Activated B cell treated with CpG ODN at 0.5 μM for 24 hours (primary cell): ENCODE measurements around the gene SDF4. TPM values are rescaled to one million over a fixed set of nuclear protein-coding genes. Genes with fewer than 3 reads are reported as not detected.

Source experiments
- ATAC-seq: fragments of 200-7000 bp; cut with Tn5 transposase; one replicate; pipeline ENCODE4 v1.10.0; 2021; ENCODE audit warnings: low read depth, mild to moderate bottlenecking, moderate library complexity
- CTCF ChIA-PET: fragments of 350-600 bp; sonication (Branson Sonifier 250); formaldehyde crosslinking; loops from one replicate; lab custom pipeline; 2021; ENCODE audit warnings: antibody characterized with exemption; lab: Charles Lee
- POLR2A ChIA-PET: fragments of 350-600 bp; sonication (Branson Sonifier 250); formaldehyde crosslinking; loops from one replicate; lab custom pipeline; 2021; ENCODE audit warnings: antibody characterized with exemption; lab: Charles Lee
- DNase-seq: peaks from one replicate; pipeline ENCODE4 v3.0.0; 2022
- H3K27ac Mint-ChIP-seq: one replicate; pipeline ENCODE4 v1.8.0; 2020; ENCODE audit warnings: mixed read lengths
- H3K27me3 Mint-ChIP-seq: one replicate; pipeline ENCODE4 v1.8.0; 2021; ENCODE audit warnings: mixed read lengths
- H3K36me3 Mint-ChIP-seq: one replicate; pipeline ENCODE4 v1.8.0; 2021; ENCODE audit warnings: low read depth, mixed read lengths
- H3K4me1 Mint-ChIP-seq: one replicate; pipeline ENCODE4 v1.8.0; 2021; ENCODE audit warnings: mixed read lengths
- H3K4me3 Mint-ChIP-seq: one replicate; pipeline ENCODE4 v1.8.0; 2020; ENCODE audit warnings: mild to moderate bottlenecking, mixed read lengths
- H3K9me3 Mint-ChIP-seq: one replicate; pipeline ENCODE4 v1.8.0; 2020; ENCODE audit warnings: mixed read lengths
- intact Hi-C: fragments of 100-400 bp; cut with micrococcal nuclease; formaldehyde crosslinking; loops from one replicate; pipeline ENCODE4 v1.15.1; 2024
- total RNA-seq: library from RNA; stranded (reverse); gene quantifications from 2 replicates; pipeline ENCODE4 v1.2.3, GENCODE V29; 2022
- TF ChIP-seq, protein P1 (sequence below): fragments of 200-600 bp; IDR thresholded peaks from one replicate; pipeline ENCODE4 v1.8.0; 2022; ENCODE audit warnings: antibody characterized with exemption, mild to moderate bottlenecking

The SDF4 gene
- total RNA-seq, 1 donor from 2014 or later = 97.9 TPM

DNA sequence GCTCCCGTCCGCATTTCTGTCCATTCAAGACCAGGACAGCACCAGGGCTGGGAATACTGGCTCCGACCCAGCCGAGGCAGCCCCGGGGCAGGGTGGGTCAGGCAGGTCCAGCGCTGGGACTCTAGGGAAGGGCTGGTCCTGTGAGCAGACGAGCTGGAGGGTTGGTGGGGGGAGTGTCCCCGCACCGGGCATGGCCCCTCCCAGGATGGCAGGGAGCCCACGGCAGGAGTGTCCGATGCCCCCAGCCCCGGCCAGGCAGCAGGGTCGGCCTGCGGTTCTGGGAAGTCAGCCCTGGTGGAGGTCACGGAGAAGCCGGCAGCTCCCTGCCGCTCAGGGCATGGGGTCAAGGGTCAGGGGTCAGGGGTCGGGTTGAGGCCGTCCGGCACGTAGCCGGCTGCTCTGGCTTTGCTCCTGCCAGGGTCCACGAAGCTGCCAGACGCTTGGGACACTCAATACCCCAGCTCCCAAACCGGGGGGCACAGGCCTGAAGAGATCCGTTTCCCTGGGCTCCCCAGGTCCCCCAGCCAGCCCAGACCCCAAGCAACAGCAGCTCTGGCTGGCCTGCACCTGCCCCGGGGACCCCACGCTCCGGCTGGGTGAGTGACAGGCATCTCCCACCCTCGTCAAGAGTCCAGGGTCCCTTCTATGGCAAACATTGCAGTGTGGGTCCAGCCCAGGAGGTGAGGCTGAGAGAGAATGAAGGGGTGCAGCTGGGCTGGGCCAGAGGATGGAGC lies 8.0 kb upstream of the SDF4 start:
- CTCF ChIA-PET = no interaction called here
- no peak for DNase-seq
- intact Hi-C loops = no loop called here
- POLR2A ChIA-PET = interaction anchor here (1.1 to 1.7 kb wide), 2 partner anchors 27 to 176 kb away, joined by 3 to 4 read pairs; no protein-coding TSS in a partner anchor
- no peak overlapping the region for H3K27ac Mint-ChIP-seq
- peaks cover 14% of the 10 kb centered on the region for H3K4me1 Mint-ChIP-seq
- no peak overlapping the region for H3K4me3 Mint-ChIP-seq
- H3K9me3 Mint-ChIP-seq = no peaks in the 10 kb centered on the region
- ATAC-seq = no peak
- peaks cover 4% of the 10 kb centered on the region for H3K36me3 Mint-ChIP-seq
- H3K27me3 Mint-ChIP-seq = no peaks in the 10 kb centered on the region
- TF ChIP-seq, protein P1, sequence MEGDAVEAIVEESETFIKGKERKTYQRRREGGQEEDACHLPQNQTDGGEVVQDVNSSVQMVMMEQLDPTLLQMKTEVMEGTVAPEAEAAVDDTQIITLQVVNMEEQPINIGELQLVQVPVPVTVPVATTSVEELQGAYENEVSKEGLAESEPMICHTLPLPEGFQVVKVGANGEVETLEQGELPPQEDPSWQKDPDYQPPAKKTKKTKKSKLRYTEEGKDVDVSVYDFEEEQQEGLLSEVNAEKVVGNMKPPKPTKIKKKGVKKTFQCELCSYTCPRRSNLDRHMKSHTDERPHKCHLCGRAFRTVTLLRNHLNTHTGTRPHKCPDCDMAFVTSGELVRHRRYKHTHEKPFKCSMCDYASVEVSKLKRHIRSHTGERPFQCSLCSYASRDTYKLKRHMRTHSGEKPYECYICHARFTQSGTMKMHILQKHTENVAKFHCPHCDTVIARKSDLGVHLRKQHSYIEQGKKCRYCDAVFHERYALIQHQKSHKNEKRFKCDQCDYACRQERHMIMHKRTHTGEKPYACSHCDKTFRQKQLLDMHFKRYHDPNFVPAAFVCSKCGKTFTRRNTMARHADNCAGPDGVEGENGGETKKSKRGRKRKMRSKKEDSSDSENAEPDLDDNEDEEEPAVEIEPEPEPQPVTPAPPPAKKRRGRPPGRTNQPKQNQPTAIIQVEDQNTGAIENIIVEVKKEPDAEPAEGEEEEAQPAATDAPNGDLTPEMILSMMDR = no peak

DNA sequence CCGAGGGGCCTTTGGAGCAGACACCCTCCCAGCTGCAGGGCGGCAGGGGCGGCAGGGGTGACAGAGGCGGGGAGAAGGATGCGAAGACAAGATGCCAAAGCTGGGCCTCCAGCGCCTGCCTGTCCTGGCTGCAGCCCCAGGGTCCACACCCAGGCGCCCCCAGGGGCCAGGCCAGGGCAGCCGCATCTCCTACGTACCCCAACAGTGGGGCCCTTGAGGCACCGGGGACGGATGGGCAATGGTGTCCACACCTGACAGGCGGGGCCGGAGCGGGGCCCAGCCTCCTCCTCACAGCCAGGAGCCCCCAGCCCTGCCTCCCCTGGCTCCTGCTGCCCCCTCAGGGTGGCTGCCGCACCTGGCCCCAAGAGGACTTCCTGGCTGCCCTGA lies 7.4 kb upstream of the SDF4 start:
- H3K27ac Mint-ChIP-seq = no peak overlapping the region
- no peak for ATAC-seq
- intact Hi-C loops = no loop called here
- H3K27me3 Mint-ChIP-seq = no peaks in the 10 kb centered on the region
- ChIA-PET POLR2A (interaction anchor here (0.6 to 1.7 kb wide), 3 partner anchors 26 to 175 kb away, joined by 3 to 4 read pairs (median 4); no protein-coding TSS in a partner anchor), CTCF (no interaction called here)
- peaks cover 19% of the 10 kb centered on the region for H3K4me1 Mint-ChIP-seq
- TF ChIP-seq, protein P1 = no peak
- no peak overlapping the region for H3K4me3 Mint-ChIP-seq
- H3K36me3 Mint-ChIP-seq = peaks cover 9% of the 10 kb centered on the region
- DNase-seq = no peak
- H3K9me3 Mint-ChIP-seq = no peaks in the 10 kb centered on the region

DNA sequence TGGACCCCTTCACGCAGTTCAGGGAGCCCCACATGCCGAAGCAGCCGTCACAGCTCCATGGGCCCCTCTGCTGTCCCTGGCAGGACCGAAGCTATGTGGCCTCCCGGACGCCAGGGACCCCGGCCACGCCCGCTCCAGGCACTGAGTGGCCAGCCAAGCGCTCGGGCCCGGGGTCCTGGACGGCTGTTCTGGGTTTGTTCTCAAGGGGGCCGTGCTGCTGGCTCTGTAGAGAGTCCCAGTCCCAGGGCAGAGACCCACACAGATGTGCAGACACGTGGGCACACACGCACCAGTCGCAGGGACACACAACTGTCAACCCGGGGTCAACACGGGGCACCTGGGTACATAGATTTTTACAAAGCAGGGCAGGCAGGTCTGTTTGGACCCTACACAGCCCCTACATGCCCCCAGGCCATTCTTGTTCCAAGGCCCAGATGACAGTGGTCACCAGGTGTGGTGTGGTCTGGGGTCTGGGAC lies 6.9 kb upstream of the SDF4 start:
- Mint-ChIP-seq H3K4me3 (no peak overlapping the region), H3K4me1 (peaks cover 24% of the 10 kb centered on the region), H3K9me3 (no peaks in the 10 kb centered on the region), H3K27ac (no peak overlapping the region), H3K27me3 (no peaks in the 10 kb centered on the region), H3K36me3 (peaks cover 14% of the 10 kb centered on the region)
- ChIA-PET POLR2A (interaction anchor here (0.6 to 1.7 kb wide), 5 partner anchors 26 to 175 kb away, joined by 3 to 6 read pairs (median 4); no protein-coding TSS in a partner anchor), CTCF (interaction anchor here (2.1 kb wide), 1 partner anchor 116 kb away, joined by 12 read pairs; no protein-coding TSS in a partner anchor)
- TF ChIP-seq, protein P1 = no peak
- no peak for ATAC-seq
- intact Hi-C loops = no loop called here
- DNase-seq = no peak

DNA sequence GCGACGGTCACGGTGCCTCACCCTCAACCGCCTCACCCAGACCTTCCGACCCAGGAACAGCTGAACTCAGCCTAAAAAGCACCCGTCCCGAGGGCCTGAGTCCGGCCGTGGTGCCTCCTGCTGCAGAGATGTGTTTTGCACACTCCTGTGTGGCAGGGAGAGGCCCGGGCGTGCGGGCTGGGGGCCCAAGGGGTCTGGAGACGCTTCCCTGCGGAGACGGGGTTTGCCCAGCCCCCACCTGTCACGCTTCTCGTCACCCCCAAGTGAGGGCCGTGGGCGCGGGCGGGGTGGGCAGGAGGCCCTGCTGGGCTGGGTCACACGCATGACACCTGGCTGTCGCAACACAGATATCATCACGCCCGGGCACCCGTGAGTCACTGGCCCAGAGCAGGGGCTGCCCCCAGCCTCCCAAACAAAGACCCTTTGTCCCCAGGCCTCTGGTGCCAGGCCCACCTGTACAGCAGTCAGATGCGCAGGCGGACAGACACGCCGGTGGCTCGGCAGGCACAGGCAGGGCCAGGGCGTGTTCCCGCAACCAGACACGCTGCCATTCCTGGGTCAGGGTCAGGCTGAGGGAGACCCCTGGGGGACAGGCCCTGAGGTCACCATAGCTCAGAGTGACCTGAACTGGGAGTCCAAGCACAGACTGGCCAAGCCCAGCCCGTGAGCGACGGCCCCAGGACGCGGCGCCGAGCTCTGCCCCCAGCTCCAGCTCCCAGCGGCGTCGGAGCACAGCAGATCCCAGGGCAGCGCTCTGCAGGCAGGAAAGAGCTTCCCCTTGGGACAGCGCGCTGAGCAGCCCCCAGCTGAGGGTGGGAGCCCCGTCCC lies 6.3 kb upstream of the SDF4 start:
- TF ChIP-seq, protein P1 = no peak
- CTCF ChIA-PET = interaction anchor here (2.1 kb wide), 1 partner anchor 116 kb away, joined by 12 read pairs; no protein-coding TSS in a partner anchor
- H3K27ac Mint-ChIP-seq = no peak overlapping the region
- intact Hi-C loops = no loop called here
- H3K36me3 Mint-ChIP-seq = peaks cover 18% of the 10 kb centered on the region
- H3K27me3 Mint-ChIP-seq = no peaks in the 10 kb centered on the region
- POLR2A ChIA-PET = interaction anchor here (0.9 to 1.5 kb wide), 2 partner anchors 100 to 116 kb away, joined by 3 to 6 read pairs; no protein-coding TSS in a partner anchor
- H3K9me3 Mint-ChIP-seq = no peaks in the 10 kb centered on the region
- no peak for DNase-seq
- H3K4me1 Mint-ChIP-seq = peaks cover 28% of the 10 kb centered on the region
- peak; percentile 66 for ATAC-seq
- peak overlapping the region; percentile 32 for H3K4me3 Mint-ChIP-seq
